Endothelial cell of umbilical vein (primary cell): ENCODE measurements around the gene ATP1B1. TPM values are rescaled to one million over a fixed set of nuclear protein-coding genes. Genes with fewer than 3 reads are reported as not detected.

ENCODE experiments used
- BruUV-seq: library from RNA; stranded (reverse); fragments of 400-500 nt; replicated peaks from 2 replicates; lab custom pipeline; 2021; lab: Mats Ljungman, UMichigan
- CTCF ChIA-PET: fragments of 300-600, 350-600 bp; sonication (Branson Sonifier 250); formaldehyde crosslinking; loops from one replicate; lab custom pipeline; 2021; ENCODE audit warnings: antibody characterized with exemption, inconsistent platforms; lab: Charles Lee
- POLR2A ChIA-PET: fragments of 300-600, 350-600 bp; sonication (Branson Sonifier 250); formaldehyde crosslinking; loops from one replicate; lab custom pipeline; 2021; ENCODE audit warnings: antibody characterized with exemption, inconsistent platforms; lab: Charles Lee
- DNase-seq: peaks from one replicate; pipeline ENCODE4 v3.0.0-alpha.2; 2011; ENCODE audit warnings: low read depth, low spot score
- FAIRE-seq: peaks from 2 replicates; lab custom pipeline; 2011; peaks lifted over from hg19 to GRCh38; lab: Jason Lieb, UNC
- H2AFZ ChIP-seq: 2 replicates; pipeline ENCODE4 v1.6.0; 2012; ENCODE audit warnings: low read depth, low read length, control low read depth, inconsistent platforms
- H3K27ac ChIP-seq: 2 replicates; pipeline ENCODE4 v1.5.1; 2011; ENCODE audit warnings: low read depth, mild to moderate bottlenecking, control low read depth, low read length, moderate library complexity; ENCODE audit not compliant: insufficient read depth
- H3K27me3 ChIP-seq, 2 experiments: 2 replicates each; pipeline versions ENCODE4 v1.6.0 to v1.6.1; 2011; ENCODE audit warnings: low read length in 2 of 2, mixed read lengths in 1 of 2; ENCODE audit not compliant: control insufficient read depth in 2 of 2, insufficient read depth in 2 of 2
- H3K36me3 ChIP-seq, 2 experiments: 2 replicates in 1 of 2; 3 replicates in 1 of 2; pipeline ENCODE4 v1.5.1; 2011; ENCODE audit warnings: low read length in 2 of 2, mild to moderate bottlenecking in 1 of 2, moderate library complexity in 1 of 2; ENCODE audit not compliant: control insufficient read depth in 2 of 2, insufficient read depth in 2 of 2; ENCODE audit errors: extremely low read depth in 1 of 2
- H3K4me1 ChIP-seq: 3 replicates; pipeline ENCODE4 v1.5.1; 2011; ENCODE audit warnings: mild to moderate bottlenecking, low read length; ENCODE audit not compliant: control insufficient read depth, insufficient read depth; ENCODE audit errors: extremely low read depth
- H3K4me2 ChIP-seq: 2 replicates; pipeline ENCODE4 v1.6.1; 2011; ENCODE audit warnings: low read length, control low read depth, mixed read lengths; ENCODE audit not compliant: insufficient read depth
- H3K4me3 ChIP-seq, 3 experiments: fragments of 200-600 bp in 1 of 3; sonication (generic), shearing (Covaris generic) in 1 of 3; replicated peaks in 1 of 3; 2 replicates each; pipeline ENCODE4 v1.5.1; 2011 to 2016; ENCODE audit warnings: control low read depth in 3 of 3, low read length in 3 of 3, mild to moderate bottlenecking in 2 of 3, inconsistent platforms in 1 of 3, low read depth in 1 of 3, moderate library complexity in 1 of 3; ENCODE audit not compliant: insufficient read depth in 1 of 3
- H3K79me2 ChIP-seq: 2 replicates; pipeline ENCODE4 v1.6.0; 2012; ENCODE audit warnings: low read length, inconsistent platforms; ENCODE audit not compliant: control insufficient read depth, insufficient read depth
- H3K9ac ChIP-seq: replicated peaks from 2 replicates; pipeline ENCODE3; 2011; ENCODE audit warnings: low read length, control low read depth; ENCODE audit not compliant: insufficient read depth; ENCODE audit errors: extremely low read depth
- H3K9me1 ChIP-seq: replicated peaks from 3 replicates; pipeline ENCODE4 v1.6.0; 2011; ENCODE audit warnings: mild to moderate bottlenecking, low read length; ENCODE audit not compliant: control insufficient read depth, insufficient read depth; ENCODE audit errors: extremely low read depth
- H3K9me3 ChIP-seq: replicated peaks from 2 replicates; pipeline ENCODE4 v1.5.1; 2012; ENCODE audit warnings: low read length, inconsistent platforms; ENCODE audit not compliant: control insufficient read depth, insufficient read depth
- H4K20me1 ChIP-seq: replicated peaks from 2 replicates; pipeline ENCODE3; 2011; ENCODE audit warnings: mild to moderate bottlenecking, low read length; ENCODE audit not compliant: control insufficient read depth, insufficient read depth; ENCODE audit errors: extremely low read depth
- EZH2 ChIP-seq: IDR thresholded peaks from 2 replicates; pipeline ENCODE4 v1.6.1; 2012; ENCODE audit warnings: borderline replicate concordance, low read depth, mild to moderate bottlenecking, moderate library complexity, low read length, inconsistent platforms; ENCODE audit not compliant: severe bottlenecking
- FOS ChIP-seq: IDR thresholded peaks from 2 replicates; pipeline ENCODE4 v1.6.1; 2011; ENCODE audit warnings: mild to moderate bottlenecking, low read length, moderate library complexity, borderline replicate concordance; ENCODE audit not compliant: insufficient read depth
- GATA2 ChIP-seq: IDR thresholded peaks from 2 replicates; pipeline ENCODE4 v1.7.0; 2011; ENCODE audit warnings: low read depth, mild to moderate bottlenecking, moderate library complexity, mixed read lengths, low read length; ENCODE audit not compliant: insufficient read length, insufficient read depth
- JUN ChIP-seq: IDR thresholded peaks from 2 replicates; pipeline ENCODE4 v1.6.1; 2011; ENCODE audit warnings: borderline replicate concordance, low read depth; ENCODE audit not compliant: insufficient read length, insufficient read depth
- MYC ChIP-seq: IDR thresholded peaks from one replicate; pipeline ENCODE4 v1.6.1; 2011; ENCODE audit warnings: mild to moderate bottlenecking, low read depth, low read length
- POLR2A ChIP-seq: IDR thresholded peaks from 2 replicates; pipeline ENCODE4 v1.6.1; 2012; ENCODE audit warnings: low read depth, mild to moderate bottlenecking, control low read depth, low read length
- POLR2AphosphoS5 ChIP-seq: IDR thresholded peaks from 2 replicates; pipeline ENCODE4 v1.6.1; 2012; ENCODE audit warnings: low read depth, mild to moderate bottlenecking, control low read depth, low read length, moderate library complexity; ENCODE audit not compliant: insufficient read depth
- dilution Hi-C: fragments of 300-500 bp; cut with MboI; formaldehyde crosslinking; loops from one replicate; pipeline ENCODE4 v1.15.0; 2019; ENCODE audit warnings: low sequenced_read_pairs; ENCODE audit not compliant: extremely low pct_ligation_motif_present
- intact Hi-C: fragments of 100-400 bp; cut with micrococcal nuclease; formaldehyde crosslinking; loops from one replicate; pipeline ENCODE4 v1.10.0; 2022
- polyA plus RNA-seq, 4 experiments: library from polyadenylated mRNA; depleted of rRNA in 3 of 4; stranded (reverse) in 3 of 4; unstranded in 1 of 4; fragments of >200 nt; gene quantifications; 2 replicates each; pipeline versions ENCODE4 v1.2.1 to v1.2.3, GENCODE V29; 2011 to 2012; ENCODE audit warnings: missing spikeins in 1 of 4
- total RNA-seq: library from RNA; stranded (reverse); gene quantifications from 2 replicates; pipeline ENCODE4 v1.2.3, GENCODE V29; 2021
- TF ChIP-seq, protein P1 (sequence below): IDR thresholded peaks from 2 replicates; pipeline ENCODE4 v1.6.1; 2011; ENCODE audit not compliant: insufficient read depth, insufficient read length
- TF ChIP-seq, protein P2 (sequence below), 2 donors: IDR thresholded peaks; 1 replicate in 1 of 2; 2 replicates in 1 of 2; pipeline ENCODE4 v1.5.1; 2011; ENCODE audit warnings: low read length in 2 of 2, mild to moderate bottlenecking in 2 of 2, moderate library complexity in 2 of 2, control low read depth in 1 of 2, inconsistent platforms in 1 of 2, low read depth in 1 of 2; ENCODE audit not compliant: insufficient read depth in 1 of 2; ENCODE audit errors: extremely low read depth in 1 of 2

ATP1B1 gene
- total and polyA plus RNA-seq, 2 donors (not counting 3 experiments of a cell fraction or from before 2014, with no cell fraction given), result 14.3 to 56.1 TPM

DNA sequence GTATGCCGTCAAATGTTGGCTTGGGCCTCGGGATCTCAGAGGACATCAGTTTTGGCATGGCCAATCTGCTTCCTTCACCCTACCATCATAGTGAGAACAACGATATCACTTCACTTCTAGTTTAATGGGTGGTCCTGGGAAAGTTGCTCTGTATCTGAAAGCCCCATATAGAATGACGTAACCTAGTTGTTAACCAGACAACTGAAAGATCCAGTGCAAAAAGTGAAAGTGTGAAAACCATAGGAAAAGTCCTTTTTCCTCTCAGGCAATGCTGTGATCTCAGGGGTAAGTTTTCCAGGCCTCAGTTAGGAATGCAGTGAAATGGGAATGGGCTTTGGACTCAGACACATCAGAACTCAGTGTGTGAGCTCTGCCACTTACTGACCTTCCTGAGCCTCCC lies 18.6 kb upstream of the ATP1B1 start:
- no peak for DNase-seq
- Histone ChIP-seq H3K36me3 (no peaks in the 10 kb centered on the region), H2AFZ (no peak overlapping the region), H3K4me2 (no peak overlapping the region), H3K9me3 (no peaks in the 10 kb centered on the region), H4K20me1 (no peaks in the 10 kb centered on the region), H3K27ac (no peak overlapping the region), H3K9ac (no peak overlapping the region), H3K27me3 (peaks cover 0 to 2% of the 10 kb centered on the region in 2 experiments), H3K4me1 (no peaks in the 10 kb centered on the region), H3K79me2 (no peaks in the 10 kb centered on the region), H3K4me3 (no peak overlapping the region), H3K9me1 (no peaks in the 10 kb centered on the region)
- intact Hi-C loops, result no loop called here
- no TSS peak for BruUV-seq
- dilution Hi-C loops, result no loop called here
- ChIA-PET CTCF (no interaction called here), POLR2A (no interaction called here)
- FAIRE-seq, result no peak
- TF ChIP-seq MYC (no peak), JUN (no peak), EZH2 (no peak), FOS (no peak), GATA2 (no peak), POLR2A (no peak), POLR2AphosphoS5 (no peak)
- TF ChIP-seq, protein P1, sequence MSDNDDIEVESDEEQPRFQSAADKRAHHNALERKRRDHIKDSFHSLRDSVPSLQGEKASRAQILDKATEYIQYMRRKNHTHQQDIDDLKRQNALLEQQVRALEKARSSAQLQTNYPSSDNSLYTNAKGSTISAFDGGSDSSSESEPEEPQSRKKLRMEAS, result no peak
- TF ChIP-seq, protein P2, sequence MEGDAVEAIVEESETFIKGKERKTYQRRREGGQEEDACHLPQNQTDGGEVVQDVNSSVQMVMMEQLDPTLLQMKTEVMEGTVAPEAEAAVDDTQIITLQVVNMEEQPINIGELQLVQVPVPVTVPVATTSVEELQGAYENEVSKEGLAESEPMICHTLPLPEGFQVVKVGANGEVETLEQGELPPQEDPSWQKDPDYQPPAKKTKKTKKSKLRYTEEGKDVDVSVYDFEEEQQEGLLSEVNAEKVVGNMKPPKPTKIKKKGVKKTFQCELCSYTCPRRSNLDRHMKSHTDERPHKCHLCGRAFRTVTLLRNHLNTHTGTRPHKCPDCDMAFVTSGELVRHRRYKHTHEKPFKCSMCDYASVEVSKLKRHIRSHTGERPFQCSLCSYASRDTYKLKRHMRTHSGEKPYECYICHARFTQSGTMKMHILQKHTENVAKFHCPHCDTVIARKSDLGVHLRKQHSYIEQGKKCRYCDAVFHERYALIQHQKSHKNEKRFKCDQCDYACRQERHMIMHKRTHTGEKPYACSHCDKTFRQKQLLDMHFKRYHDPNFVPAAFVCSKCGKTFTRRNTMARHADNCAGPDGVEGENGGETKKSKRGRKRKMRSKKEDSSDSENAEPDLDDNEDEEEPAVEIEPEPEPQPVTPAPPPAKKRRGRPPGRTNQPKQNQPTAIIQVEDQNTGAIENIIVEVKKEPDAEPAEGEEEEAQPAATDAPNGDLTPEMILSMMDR (IDR thresholded peaks at IDR 0.05; ENCODE audit: extremely low read depth in 1 of 2, insufficient read depth in 1 of 2, low read depth in 1 of 2, low read length in 2 of 2), result no peak
